COR-L47 (cell line): ENCODE data around the gene MMP13.
"Not testable (repeated sequence)": the region's sequence is repeated elsewhere in the genome, so short reads cannot be mapped to it uniquely, and the experiment has no call there.

ENCODE experiments used
- DNase-seq: peaks from one replicate; lab custom pipeline; 2025; lab: John Stamatoyannopoulos, UW

MMP13 gene

GRCh38 chr11:102955624-102956023, at the start of gene MMP13:
TSS of gene MMP13 (minus strand) at chr11:102955732. CDS start at chr11:102955705, 27 bp downstream.
- DNase-seq = no peak

GRCh38 chr11:103004234-103004633, 48.7 kb upstream of the MMP13 start:
- not testable (repeated sequence) for DNase-seq

GRCh38 chr11:102994105-102994504, 38.6 kb upstream of the MMP13 start:
- no peak for DNase-seq

GRCh38 chr11:102991776-102992175, 36.2 kb upstream of the MMP13 start:
- no peak for DNase-seq

- DNase-seq = no peak
Measured at GRCh38 chr11:102990145-102990544, 34.6 kb upstream of the MMP13 start.

DNA sequence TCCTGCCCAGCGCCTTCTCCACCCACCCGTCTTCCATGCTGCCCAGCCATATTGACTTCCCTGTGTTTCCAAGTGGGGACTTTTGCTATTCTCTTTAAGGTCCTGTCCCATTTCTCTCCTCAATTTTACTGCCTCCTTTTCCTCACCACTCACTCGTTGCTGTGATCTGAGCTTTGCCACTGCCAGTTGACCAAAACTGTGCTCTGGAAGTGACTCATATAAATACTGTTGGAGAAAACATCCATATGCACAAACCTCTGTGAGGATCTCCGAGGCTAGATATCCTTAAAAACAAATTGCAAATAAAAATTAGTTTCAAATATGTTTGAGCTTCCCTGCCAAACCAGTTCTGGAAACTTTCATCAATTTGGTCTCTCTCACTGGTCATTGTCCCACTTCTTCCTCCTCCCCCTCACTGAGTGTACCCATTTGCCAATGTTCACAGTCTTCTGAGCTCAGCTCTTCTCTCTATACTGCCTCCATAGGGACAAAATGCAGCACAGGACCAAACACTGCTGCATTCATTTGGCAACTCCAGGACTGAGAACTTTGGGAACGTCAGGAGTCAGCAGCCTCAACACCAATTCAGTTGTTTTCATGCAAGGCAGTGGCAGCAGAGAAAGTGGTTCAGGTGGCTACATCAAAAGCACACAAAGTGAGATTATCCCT, 34.0 kb upstream of the MMP13 start:
- DNase-seq = no peak

DNA sequence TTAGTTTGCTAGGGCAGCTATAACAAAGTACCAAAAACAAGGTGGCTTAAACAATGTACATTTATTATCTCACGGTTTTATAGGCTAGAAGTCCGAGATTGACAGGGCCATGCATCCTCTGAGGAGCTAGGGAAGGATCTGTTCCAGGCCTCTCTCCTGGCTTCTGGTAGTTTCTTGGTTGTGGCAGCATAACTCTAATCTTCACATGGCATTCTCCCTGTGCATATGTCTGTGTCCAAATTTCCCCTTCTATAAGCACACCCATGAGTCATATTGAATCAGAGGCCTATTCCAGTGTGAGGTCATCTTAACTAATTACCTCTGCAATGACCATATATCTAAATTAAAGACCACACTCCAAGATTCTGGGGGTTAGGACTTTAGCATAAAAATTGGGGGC, 31.3 kb upstream of the MMP13 start:
- no peak for DNase-seq

GRCh38 chr11:102985850-102986249, 30.3 kb upstream of the MMP13 start:
- DNase-seq = no peak

- DNase-seq = no peak
Measured at GRCh38 chr11:102983486-102983885, 28.0 kb upstream of the MMP13 start.

GRCh38 chr11:102981324-102981910, 25.9 kb upstream of the MMP13 start:
- no peak for DNase-seq

DNA sequence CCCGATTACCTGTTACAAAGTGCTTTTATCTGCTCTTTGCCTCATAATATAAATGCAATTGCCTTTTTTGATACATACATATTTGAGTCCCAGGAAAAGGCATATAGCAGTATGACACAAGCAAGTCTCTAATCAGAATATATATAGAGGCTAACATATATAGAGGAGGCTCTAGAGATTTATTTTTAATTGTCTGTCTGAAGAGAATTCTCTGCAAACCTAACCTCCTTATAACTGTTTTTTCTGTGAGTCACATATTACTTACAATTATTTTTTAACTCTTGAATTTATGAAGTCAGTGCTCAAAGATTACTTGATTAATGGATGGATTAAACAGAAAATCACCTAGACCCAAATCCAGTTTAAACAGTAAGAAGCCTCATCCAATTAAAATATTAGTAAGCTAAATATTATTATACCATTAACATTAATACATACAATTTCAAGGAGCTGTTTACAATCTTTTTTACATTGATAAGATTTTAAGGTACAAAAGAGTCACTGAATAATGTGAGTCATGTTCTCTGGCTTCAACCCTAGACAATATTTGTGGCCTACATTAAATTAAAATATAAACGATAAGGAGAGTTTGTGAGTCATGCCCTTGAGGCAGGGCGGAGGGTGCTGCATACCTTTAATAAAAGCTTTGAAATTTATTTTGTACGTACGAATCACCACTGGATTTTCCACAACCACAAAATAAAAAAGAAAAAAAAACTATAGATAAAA, 19.2 kb upstream of the MMP13 start:
- no peak for DNase-seq

DNA sequence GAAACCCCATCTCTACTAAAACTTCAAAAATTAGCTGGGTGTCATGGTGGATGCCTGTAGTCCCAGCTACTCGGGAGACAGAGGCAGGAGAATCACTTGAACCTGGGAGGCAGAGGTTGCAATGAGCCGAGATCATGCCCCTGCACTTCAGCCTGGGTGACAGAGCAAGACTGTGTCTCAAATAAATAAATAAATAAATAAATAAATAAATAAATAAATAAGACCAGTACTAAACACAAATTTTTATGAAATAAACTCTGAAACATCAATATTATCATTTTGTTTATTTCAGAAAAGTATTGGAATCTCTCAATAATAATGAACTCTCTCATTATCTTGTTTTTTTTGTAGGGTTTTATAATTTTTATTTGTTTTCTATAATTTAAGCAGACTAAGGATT, 18.2 kb upstream of the MMP13 start:
- not testable (repeated sequence) for DNase-seq

DNA sequence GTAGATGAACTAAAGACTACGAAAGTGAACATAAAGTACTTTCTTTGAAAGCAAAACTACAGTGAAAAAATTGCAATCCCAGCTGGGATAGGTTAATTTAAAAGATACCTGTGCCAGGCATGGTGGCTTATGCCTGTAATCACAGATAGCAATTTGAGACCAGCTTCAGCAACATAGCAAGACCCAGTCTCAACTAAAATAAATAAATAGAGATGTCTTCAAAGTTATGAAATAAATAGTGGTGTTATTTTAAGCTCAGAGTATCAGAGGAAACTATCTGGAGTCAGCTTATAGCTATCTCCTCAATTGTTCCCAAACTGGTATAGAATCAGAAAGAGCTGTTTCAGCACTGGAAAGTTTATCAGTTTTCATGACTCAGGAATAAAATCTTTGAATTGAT, 17.3 kb upstream of the MMP13 start:
- DNase-seq = no peak

- DNase-seq = no peak
Measured at GRCh38 chr11:102971766-102972165, 16.2 kb upstream of the MMP13 start.

- DNase-seq = no peak
Measured at GRCh38 chr11:102967497-102967896, 12.0 kb upstream of the MMP13 start.

DNA sequence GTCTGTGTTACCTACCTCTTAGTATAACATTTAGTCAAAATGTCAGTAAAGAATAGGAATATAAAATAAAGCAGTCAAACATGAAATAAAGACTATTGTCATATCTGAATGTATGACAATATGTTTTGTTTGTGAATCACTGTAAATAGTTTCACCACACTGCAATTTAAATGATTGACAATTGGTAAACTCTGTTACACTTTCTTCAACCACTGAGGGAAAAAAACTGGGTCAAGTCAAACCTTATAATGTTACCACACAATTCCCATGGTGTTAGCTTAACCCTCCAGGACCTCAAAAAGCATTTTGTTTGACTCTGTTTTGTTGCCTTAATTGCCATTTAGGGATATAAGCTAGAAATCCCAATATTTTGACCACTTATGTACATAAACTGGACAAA, 10.5 kb upstream of the MMP13 start:
- DNase-seq = no peak

GRCh38 chr11:102964867-102965266, 9.3 kb upstream of the MMP13 start:
- DNase-seq = no peak

DNA sequence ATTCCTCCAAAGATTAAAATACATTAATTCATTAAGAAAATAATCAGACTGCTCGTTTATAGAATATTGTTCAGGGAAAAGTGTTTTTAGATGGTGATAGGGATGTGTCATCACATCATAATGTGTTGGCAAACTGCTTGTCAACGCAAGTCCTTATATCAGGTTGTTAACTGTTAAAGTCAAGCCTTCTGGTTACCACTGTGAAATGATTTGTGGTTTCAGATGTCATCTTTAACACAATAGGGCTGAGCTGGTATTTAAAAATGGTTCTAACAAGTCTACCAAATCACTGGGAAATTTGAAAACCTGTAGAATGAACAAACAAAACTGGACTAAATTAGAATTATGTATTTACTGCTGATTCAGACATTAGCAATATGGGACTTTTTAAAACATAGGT, 2.4 kb upstream of the MMP13 start:
- DNase-seq = no peak

DNA sequence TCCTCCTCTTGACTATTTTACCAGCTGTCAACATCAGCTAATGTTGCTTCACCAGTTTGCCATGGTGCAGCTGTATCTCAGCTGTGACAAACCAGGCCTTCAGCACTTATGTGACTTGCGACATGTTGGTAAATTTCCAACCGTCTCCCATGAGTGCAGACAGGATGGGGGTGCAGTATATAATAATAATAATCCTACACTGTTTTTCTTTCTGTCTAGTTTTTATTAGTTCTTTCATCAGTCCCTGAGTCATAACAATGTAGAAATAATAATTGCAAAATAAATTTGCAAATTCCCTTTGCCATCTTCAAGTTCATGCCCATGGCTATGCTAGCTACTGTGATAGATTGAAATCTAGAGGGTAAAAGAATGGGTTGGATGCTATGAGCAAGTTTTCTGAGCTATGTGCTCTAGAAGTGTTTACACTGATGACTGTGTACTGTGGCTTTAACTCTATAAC, 4.9 kb downstream of the MMP13 start:
- no peak for DNase-seq

DNA sequence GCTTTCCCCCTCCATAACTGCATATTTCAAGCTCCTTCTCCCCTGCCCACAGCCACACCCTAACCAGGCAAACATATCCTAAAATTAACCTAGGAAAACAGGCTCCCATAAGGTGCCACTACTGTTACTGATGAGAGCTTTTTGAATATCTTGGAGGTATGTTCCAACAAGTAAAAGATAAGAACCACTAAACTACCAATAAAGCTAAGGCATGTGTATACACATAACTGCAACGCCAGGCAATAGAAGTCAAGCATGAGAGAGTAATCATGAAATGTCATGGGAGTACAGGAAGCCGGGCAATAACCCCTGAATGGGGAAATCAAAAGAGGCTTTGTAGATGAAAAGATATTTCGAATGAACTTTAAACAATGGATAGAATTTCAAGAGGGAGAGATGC, 9.3 kb downstream of the MMP13 start:
- no peak for DNase-seq

DNA sequence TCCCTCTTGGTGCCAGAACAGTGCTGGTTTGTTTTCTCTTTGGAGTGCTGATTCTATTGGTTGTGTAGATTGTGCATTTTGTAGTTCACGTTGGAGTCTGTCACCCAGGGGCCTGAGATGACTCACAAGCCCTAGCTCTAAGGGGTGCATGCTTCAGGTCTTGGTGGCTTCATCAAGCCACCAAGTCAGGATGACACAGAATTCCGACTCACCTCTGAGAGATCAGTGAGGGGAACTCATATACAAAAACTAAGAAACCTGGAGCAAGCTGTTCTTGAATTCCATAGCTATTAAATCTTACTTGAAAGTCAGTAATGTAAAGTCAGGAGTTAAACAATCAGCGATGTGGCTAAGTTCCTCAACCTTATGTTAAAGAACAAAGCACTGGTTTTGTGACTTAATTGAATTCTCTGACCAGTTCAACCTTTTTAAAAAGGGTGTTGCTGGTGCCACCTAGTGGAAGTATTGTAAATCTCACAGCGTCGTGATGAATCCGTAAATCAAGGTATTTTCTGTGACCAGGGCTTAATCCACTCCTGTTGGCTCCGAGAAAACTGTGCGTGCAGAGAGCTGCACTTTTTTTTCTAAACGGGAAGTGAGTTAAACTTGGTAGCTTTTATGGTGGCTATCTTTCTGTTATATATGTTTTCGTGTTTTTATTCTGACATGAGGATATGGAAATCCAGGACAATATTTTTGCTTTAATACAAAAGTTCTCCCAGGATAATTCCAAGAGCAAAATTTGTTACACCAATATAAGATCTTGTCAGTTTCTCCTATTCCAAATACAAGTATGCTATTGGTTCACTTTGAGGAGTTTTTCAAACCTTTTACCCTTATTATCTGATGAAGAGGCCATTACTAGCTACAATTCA, 14.6 kb downstream of the MMP13 start:
- peak; percentile 76 for DNase-seq

DNA sequence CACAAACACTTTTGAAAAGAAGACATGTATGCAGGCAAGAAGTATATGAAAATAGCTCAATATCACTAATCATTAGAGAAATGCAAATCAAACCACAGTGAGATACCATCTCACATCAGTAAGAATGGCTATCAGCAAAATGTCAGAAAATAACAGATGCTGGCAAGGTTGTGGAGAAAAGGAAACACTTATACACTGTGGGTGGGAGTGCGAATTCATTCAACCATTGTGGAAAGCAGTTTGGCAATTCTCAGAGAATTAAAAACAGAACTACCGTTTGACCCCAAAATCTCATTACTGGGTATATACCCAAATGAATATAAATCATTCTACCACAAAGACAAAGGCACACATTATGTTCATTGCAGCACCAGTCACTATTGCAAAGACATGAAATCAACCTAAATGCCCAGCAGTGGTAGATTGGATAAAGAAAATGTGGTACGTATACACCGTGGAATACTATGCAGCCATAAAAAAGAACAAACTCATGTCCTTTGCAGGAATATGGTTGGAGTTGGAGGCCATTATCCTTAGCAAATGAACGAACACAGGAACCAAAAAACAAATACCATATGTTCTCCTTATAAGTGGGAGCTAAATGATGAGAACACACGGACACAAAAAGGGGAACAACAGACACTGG, 18.5 kb downstream of the MMP13 start:
- DNase-seq = no peak
